Activated naive CD4-positive, alpha-beta T cell treated with Interleukin-2 at 50 U/mL for 16 hours (primary cell): ENCODE results near the gene FOXO3.
A peak's percentile ranks its signal among the peaks of the same experiment; 100 is the strongest.
"Not testable (repeated sequence)": the region's sequence is repeated elsewhere in the genome, so short reads cannot be mapped to it uniquely, and the experiment has no call there.

Source experiments
- DNase-seq: peaks from one replicate; pipeline ENCODE4 v3.0.0-alpha.2; 2020

Gene FOXO3

GRCh38 chr6:108560463-108561308 is at the start of gene FOXO3:
FOXO3 (plus strand) TSS chr6:108560917; CDS start chr6:108561209, 292 bp downstream.
- DNase-seq, result peak; percentile 71

- DNase-seq, result no peak
These were observed 41.8 kb upstream of the FOXO3 start for GRCh38 chr6:108518714-108519576.

- DNase-seq, result no peak
These were observed 39.1 kb upstream of the FOXO3 start for GRCh38 chr6:108521616-108522107.

- DNase-seq, result no peak
These were observed 37.0 kb upstream of the FOXO3 start for GRCh38 chr6:108523697-108524096.

GRCh38 chr6:108524528-108525248 is 36.0 kb upstream of the FOXO3 start:
- DNase-seq, result no peak

- DNase-seq, result no peak
These were observed 34.0 kb upstream of the FOXO3 start for GRCh38 chr6:108526739-108527174.

- no peak for DNase-seq
These were observed 31.8 kb upstream of the FOXO3 start for GRCh38 chr6:108528878-108529277.

- no peak for DNase-seq
These were observed 29.4 kb upstream of the FOXO3 start for GRCh38 chr6:108531332-108531731.

GRCh38 chr6:108535114-108535742 is 25.5 kb upstream of the FOXO3 start:
- DNase-seq, result no peak

- DNase-seq, result not testable (repeated sequence)
These were observed 24.7 kb upstream of the FOXO3 start for GRCh38 chr6:108535920-108536535.

GRCh38 chr6:108541843-108542759 is 18.6 kb upstream of the FOXO3 start:
- DNase-seq, result peak; percentile 69

GRCh38 chr6:108543175-108543940 is 17.4 kb upstream of the FOXO3 start:
- DNase-seq, result no peak

GRCh38 chr6:108544606-108545005 is 16.1 kb upstream of the FOXO3 start:
- DNase-seq, result no peak

- no peak for DNase-seq
These were observed 14.4 kb upstream of the FOXO3 start for GRCh38 chr6:108546079-108547049.

GRCh38 chr6:108549241-108549640 is 11.5 kb upstream of the FOXO3 start:
- DNase-seq, result no peak

GRCh38 chr6:108549741-108550140 is 11.0 kb upstream of the FOXO3 start:
- DNase-seq, result no peak

GRCh38 chr6:108550256-108550655 is 10.5 kb upstream of the FOXO3 start:
- DNase-seq, result no peak

- no peak for DNase-seq
These were observed 5.2 kb upstream of the FOXO3 start for GRCh38 chr6:108555399-108556052.
